Endothelial cell of umbilical vein (primary cell): ENCODE measurements around the gene TRPT1.

Experiments
- EZH2 ChIP-seq: IDR thresholded peaks from 2 replicates; pipeline ENCODE4 v1.6.1; 2012; ENCODE audit warnings: borderline replicate concordance, low read depth, mild to moderate bottlenecking, moderate library complexity, low read length, inconsistent platforms; ENCODE audit not compliant: severe bottlenecking
- GATA2 ChIP-seq: IDR thresholded peaks from 2 replicates; pipeline ENCODE4 v1.7.0; 2011; ENCODE audit warnings: low read depth, mild to moderate bottlenecking, moderate library complexity, mixed read lengths, low read length; ENCODE audit not compliant: insufficient read length, insufficient read depth
- POLR2A ChIP-seq: IDR thresholded peaks from 2 replicates; pipeline ENCODE4 v1.6.1; 2012; ENCODE audit warnings: low read depth, mild to moderate bottlenecking, control low read depth, low read length
- POLR2AphosphoS5 ChIP-seq: IDR thresholded peaks from 2 replicates; pipeline ENCODE4 v1.6.1; 2012; ENCODE audit warnings: low read depth, mild to moderate bottlenecking, control low read depth, low read length, moderate library complexity; ENCODE audit not compliant: insufficient read depth
- TF ChIP-seq, protein P1 (sequence below), 2 donors: IDR thresholded peaks; 1 replicate in 1 of 2; 2 replicates in 1 of 2; pipeline ENCODE4 v1.5.1; 2011; ENCODE audit warnings: low read length in 2 of 2, mild to moderate bottlenecking in 2 of 2, moderate library complexity in 2 of 2, control low read depth in 1 of 2, inconsistent platforms in 1 of 2, low read depth in 1 of 2; ENCODE audit not compliant: insufficient read depth in 1 of 2; ENCODE audit errors: extremely low read depth in 1 of 2

DNA sequence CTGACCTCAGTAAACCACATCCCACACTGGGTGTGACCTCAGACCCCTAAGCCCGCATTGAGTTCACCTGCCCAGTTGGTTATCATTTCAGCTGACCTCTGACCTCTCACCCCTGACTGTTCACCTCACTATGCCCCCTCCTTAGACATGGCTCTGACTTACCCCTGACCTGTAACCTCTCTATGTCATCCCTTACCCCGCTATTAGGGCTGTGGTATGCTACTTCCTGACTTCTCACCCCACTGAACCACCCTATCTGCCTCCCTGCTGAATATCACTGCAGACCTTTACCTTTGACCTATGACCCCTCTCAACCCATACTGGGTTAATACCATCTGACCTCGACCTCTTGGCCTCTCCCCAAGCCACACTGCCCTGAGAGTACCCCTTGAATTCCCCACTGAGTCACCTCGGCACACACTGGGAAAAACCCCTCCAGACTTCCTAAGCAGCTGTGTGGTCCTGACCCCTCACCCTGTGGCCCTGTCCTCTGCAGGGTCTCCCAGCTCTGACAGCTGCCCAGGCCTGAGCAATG is 33.6 kb upstream of the TRPT1 start:
- TF ChIP-seq EZH2 (no peak), POLR2AphosphoS5 (no peak), POLR2A (no peak), GATA2 (no peak)
- TF ChIP-seq, protein P1, sequence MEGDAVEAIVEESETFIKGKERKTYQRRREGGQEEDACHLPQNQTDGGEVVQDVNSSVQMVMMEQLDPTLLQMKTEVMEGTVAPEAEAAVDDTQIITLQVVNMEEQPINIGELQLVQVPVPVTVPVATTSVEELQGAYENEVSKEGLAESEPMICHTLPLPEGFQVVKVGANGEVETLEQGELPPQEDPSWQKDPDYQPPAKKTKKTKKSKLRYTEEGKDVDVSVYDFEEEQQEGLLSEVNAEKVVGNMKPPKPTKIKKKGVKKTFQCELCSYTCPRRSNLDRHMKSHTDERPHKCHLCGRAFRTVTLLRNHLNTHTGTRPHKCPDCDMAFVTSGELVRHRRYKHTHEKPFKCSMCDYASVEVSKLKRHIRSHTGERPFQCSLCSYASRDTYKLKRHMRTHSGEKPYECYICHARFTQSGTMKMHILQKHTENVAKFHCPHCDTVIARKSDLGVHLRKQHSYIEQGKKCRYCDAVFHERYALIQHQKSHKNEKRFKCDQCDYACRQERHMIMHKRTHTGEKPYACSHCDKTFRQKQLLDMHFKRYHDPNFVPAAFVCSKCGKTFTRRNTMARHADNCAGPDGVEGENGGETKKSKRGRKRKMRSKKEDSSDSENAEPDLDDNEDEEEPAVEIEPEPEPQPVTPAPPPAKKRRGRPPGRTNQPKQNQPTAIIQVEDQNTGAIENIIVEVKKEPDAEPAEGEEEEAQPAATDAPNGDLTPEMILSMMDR (IDR thresholded peaks at IDR 0.05; ENCODE audit: extremely low read depth in 1 of 2, insufficient read depth in 1 of 2, low read depth in 1 of 2, low read length in 2 of 2) = no peak
